Kidney (tissue), 14 donors: ENCODE data around the gene FXYD4. TPM values are rescaled to one million over a fixed set of nuclear protein-coding genes. Genes with fewer than 3 reads are reported as not detected.
A peak's percentile ranks its signal among the peaks of the same experiment; 100 is the strongest.

ENCODE experiments used
- DNase-seq, 5 donors: peaks; one replicate each; pipeline ENCODE4 v3.0.0-alpha.2; 2013 to 2020
- FAIRE-seq: peaks from 2 replicates; lab custom pipeline; 2012; peaks lifted over from hg19 to GRCh38; lab: Jason Lieb, UNC
- H3K27ac ChIP-seq, 2 donors: one replicate each; pipeline ENCODE4 v1.7.0; 2013; ENCODE audit warnings: low read depth in 2 of 2, low read length in 2 of 2, inconsistent platforms in 1 of 2
- H3K27me3 ChIP-seq: one replicate; pipeline ENCODE4 v1.7.1; 2013; ENCODE audit warnings: low read length, inconsistent platforms; ENCODE audit not compliant: control insufficient read depth, insufficient read depth
- H3K36me3 ChIP-seq, 3 donors: one replicate each; pipeline versions ENCODE4 v1.7.0 to v1.7.1; 2013; ENCODE audit warnings: low read length in 3 of 3, control low read depth in 1 of 3, inconsistent platforms in 1 of 3; ENCODE audit not compliant: insufficient read depth in 3 of 3, control insufficient read depth in 2 of 3
- H3K4me1 ChIP-seq, 3 donors: one replicate each; pipeline versions ENCODE4 v1.7.0 to v1.7.1; 2013; ENCODE audit warnings: low read length in 3 of 3, inconsistent platforms in 1 of 3, low read depth in 1 of 3; ENCODE audit not compliant: control insufficient read depth in 2 of 3, insufficient read depth in 2 of 3
- H3K4me3 ChIP-seq, 3 donors: one replicate each; pipeline versions ENCODE4 v1.7.0 to v1.8.1; 2013; ENCODE audit warnings: low read length in 3 of 3, control low read depth in 1 of 3, inconsistent platforms in 1 of 3
- H3K9ac ChIP-seq, 3 donors: one replicate each; pipeline versions ENCODE4 v1.7.0 to v1.7.1; 2013; ENCODE audit warnings: low read length in 3 of 3, control low read depth in 1 of 3, inconsistent platforms in 1 of 3
- H3K9me3 ChIP-seq, 3 donors: one replicate each; pipeline versions ENCODE4 v1.7.0 to v1.7.1; 2013; ENCODE audit warnings: low read length in 3 of 3, control low read depth in 1 of 3, inconsistent platforms in 1 of 3; ENCODE audit not compliant: control insufficient read depth in 2 of 3, insufficient read depth in 1 of 3
- intact Hi-C: fragments of 100-400 bp; cut with DNase I; formaldehyde crosslinking; loops from one replicate; pipeline ENCODE4 v1.11.1; 2022
- polyA plus RNA-seq: library from polyadenylated mRNA; stranded (reverse); fragments of 350-450 nt; fragmentation: Illumina TruSeq; extraction: RNeasy Lipid Tissue Mini Kit (QIAGEN cat#74804); gene quantifications from one replicate; pipeline ENCODE4 v1.2.3, GENCODE V29; 2014; ENCODE audit warnings: low read depth, low replicate concordance; ENCODE audit not compliant: insufficient read depth
- total RNA-seq: library from RNA; stranded (reverse); fragmentation: NEBNext Ultra II Directional; extraction: Animal tissue kit (Norgen Biotek cat#: 25700); gene quantifications from one replicate; pipeline ENCODE4 v1.2.1, GENCODE V29; 2021
- TF ChIP-seq, protein P1 (sequence below): IDR thresholded peaks from 3 replicates; pipeline ENCODE4 v1.5.1; 2012; ENCODE audit warnings: mild to moderate bottlenecking, moderate library complexity, borderline replicate concordance; ENCODE audit not compliant: insufficient read depth; ENCODE audit errors: extremely low read depth
- donor health status: control.
- donor health status: control.
- donor health status: control.
- donor health status: control.
- donor health status: control.
- donor health status: DM: yes; HTN: yes; CAD: no.
- donor health status: Normal renal cell carcinoma (clear cell type).

FXYD4 gene
- total and polyA plus RNA-seq, 2 donors from 2014 or later, result 109 to 392 TPM

DNA sequence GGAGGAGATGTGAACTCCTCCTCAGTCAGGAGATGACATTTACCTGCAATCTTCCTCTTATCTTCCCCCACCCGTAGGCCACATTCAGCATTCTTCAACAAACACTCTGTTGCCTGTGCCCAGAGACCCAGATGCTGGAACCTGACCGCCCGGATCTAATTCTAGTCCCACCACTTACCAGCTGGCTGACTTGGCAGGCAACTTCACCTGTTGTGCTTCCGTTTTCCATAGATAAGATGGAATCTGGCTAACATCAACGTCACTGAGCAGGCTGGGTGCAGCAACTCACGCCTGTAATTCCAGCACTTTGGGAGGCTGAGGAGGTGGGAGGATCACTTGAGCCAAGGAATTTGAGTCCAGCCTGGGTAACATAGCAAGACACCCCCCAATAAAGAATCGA lies 21.3 kb upstream of the FXYD4 start:
- no peak overlapping the region for H3K4me3 ChIP-seq
- FAIRE-seq (no peak), DNase-seq (peak in 1 of 5 donors; percentile 27)
- H3K27me3 ChIP-seq, result no peaks in the 10 kb centered on the region
- H3K36me3 ChIP-seq, result no peaks in the 10 kb centered on the region
- H3K9me3 ChIP-seq, result no peaks in the 10 kb centered on the region
- H3K9ac ChIP-seq, result no peak overlapping the region
- intact Hi-C loops, result no loop called here
- H3K4me1 ChIP-seq, result no peaks in the 10 kb centered on the region
- H3K27ac ChIP-seq, result no peak overlapping the region
- TF ChIP-seq, protein P1, sequence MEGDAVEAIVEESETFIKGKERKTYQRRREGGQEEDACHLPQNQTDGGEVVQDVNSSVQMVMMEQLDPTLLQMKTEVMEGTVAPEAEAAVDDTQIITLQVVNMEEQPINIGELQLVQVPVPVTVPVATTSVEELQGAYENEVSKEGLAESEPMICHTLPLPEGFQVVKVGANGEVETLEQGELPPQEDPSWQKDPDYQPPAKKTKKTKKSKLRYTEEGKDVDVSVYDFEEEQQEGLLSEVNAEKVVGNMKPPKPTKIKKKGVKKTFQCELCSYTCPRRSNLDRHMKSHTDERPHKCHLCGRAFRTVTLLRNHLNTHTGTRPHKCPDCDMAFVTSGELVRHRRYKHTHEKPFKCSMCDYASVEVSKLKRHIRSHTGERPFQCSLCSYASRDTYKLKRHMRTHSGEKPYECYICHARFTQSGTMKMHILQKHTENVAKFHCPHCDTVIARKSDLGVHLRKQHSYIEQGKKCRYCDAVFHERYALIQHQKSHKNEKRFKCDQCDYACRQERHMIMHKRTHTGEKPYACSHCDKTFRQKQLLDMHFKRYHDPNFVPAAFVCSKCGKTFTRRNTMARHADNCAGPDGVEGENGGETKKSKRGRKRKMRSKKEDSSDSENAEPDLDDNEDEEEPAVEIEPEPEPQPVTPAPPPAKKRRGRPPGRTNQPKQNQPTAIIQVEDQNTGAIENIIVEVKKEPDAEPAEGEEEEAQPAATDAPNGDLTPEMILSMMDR, result no peak

DNA sequence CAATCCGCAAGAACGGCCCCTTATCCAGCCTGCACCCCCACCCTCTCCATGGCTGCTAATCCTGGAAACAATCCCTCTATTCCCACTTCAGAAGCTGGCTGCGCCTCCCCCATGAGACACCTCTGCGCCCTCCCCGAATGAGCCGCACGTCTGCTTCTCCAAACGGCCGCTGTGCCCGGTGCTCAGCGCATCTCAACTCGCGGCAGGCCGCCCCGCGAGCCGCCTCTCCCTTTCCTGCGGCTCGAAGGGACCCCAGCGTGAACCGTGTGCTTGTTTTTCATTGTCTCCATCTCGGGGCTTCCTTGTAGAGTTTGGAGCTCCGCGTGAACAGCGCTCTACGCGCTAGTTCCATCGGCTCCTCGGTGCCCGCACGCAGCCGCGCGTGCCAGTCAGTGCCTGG lies 20.8 kb upstream of the FXYD4 start:
- H3K27me3 ChIP-seq, result no peaks in the 10 kb centered on the region
- no peaks in the 10 kb centered on the region for H3K9me3 ChIP-seq
- no peaks in the 10 kb centered on the region for H3K36me3 ChIP-seq
- H3K27ac ChIP-seq, result no peak overlapping the region
- DNase-seq, result peak in 2 of 5 donors; percentile 18 to 27
- intact Hi-C loops, result no loop called here
- no peak overlapping the region for H3K9ac ChIP-seq
- TF ChIP-seq, protein P1, result no peak
- H3K4me1 ChIP-seq, result no peaks in the 10 kb centered on the region
- no peak overlapping the region for H3K4me3 ChIP-seq
- FAIRE-seq, result no peak

DNA sequence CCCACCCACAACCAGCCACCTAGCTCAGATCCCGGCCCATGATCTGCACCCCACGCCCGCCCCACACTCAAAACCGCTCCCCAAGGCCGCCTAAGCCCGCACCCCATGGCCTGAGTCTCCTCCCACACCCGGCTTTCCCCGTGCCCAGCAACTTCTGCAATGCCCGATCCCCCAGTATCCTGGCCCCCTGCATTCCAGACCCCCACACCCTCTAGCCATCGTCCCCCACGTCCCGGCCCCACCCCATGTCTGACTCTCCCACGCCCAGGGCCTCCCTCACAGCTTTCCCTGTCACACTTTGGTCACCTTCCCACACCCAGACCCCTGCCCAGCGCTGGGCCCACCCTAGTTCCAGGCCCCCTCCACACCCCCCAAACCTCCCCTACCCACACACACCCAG lies 20.1 kb upstream of the FXYD4 start:
- Histone ChIP-seq H3K27me3 (no peaks in the 10 kb centered on the region), H3K4me3 (no peak overlapping the region), H3K9me3 (no peaks in the 10 kb centered on the region), H3K36me3 (no peaks in the 10 kb centered on the region), H3K27ac (no peak overlapping the region), H3K4me1 (no peaks in the 10 kb centered on the region), H3K9ac (no peak overlapping the region)
- no peak for FAIRE-seq
- intact Hi-C loops, result no loop called here
- TF ChIP-seq, protein P1, result no peak
- no peak for DNase-seq

DNA sequence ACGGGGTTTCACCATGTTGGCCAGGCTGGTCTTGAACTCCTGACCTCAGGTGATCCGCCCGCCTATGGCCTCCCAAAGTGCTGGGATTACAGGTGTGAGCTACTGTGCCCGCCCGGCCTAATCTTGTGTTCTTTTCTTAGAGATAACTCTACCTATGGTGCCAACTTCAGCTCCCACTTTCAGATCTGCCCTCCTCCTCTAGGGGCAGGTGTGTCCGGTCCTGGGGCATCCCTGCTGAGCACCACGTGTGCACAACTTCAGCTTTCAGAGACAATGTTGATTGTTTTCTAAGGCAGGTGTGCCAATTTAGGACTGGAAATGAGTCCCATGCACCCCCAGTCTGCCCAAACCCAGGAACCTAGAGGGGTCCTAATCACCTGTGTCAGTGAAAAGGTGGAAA lies 18.5 kb upstream of the FXYD4 start:
- Histone ChIP-seq H3K4me3 (no peak overlapping the region), H3K9ac (no peak overlapping the region), H3K27ac (no peak overlapping the region), H3K27me3 (no peaks in the 10 kb centered on the region), H3K9me3 (no peaks in the 10 kb centered on the region), H3K36me3 (no peaks in the 10 kb centered on the region), H3K4me1 (no peaks in the 10 kb centered on the region)
- FAIRE-seq (no peak), DNase-seq (no peak)
- TF ChIP-seq, protein P1, result no peak
- intact Hi-C loops, result no loop called here
